HCEC 1CT (cell line): ENCODE data around the gene TBC1D2B.

ENCODE experiments used
- DNase-seq: peaks from one replicate; pipeline ENCODE4 v3.0.0-alpha.2; 2017

TBC1D2B gene

DNA sequence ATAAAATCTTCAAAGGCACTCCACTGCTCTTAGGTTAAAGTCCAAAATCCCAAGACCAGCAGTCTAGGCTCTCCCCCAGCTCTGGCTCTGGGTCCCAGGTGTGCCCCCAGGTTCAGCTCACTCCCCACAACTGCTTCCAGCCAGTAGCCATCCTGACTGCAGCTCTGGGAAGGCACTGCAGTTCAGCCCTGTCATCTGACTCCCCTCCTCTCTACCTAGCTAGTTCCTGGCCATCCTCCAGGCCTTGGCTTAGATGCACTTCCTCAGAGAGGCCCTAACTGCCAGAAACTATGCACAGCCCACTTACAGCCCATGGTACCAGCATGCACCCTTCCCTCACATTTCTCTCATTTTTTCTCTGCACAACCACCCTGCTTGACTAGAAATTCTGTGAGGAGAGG, 25.5 kb downstream of the TBC1D2B start:
- no peak for DNase-seq

DNA sequence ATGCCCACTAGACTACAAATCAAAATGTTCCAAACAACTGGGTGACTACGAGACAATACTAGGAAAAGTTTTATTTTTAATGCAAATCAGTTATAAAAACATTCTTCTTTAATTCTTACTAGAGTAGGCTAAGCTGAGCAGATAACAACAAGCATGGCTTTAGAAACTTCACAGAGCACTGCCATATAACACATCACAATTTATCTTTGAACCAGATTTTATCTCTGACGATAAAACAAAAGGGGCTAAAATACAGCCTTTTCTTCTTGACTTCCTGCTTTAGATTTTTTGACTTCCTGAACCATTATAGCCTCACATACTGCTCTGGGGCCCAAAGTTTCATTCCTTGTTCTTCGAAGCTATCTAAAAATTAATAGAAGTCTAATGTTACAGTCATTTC, 25.9 kb downstream of the TBC1D2B start:
- DNase-seq = no peak

DNA sequence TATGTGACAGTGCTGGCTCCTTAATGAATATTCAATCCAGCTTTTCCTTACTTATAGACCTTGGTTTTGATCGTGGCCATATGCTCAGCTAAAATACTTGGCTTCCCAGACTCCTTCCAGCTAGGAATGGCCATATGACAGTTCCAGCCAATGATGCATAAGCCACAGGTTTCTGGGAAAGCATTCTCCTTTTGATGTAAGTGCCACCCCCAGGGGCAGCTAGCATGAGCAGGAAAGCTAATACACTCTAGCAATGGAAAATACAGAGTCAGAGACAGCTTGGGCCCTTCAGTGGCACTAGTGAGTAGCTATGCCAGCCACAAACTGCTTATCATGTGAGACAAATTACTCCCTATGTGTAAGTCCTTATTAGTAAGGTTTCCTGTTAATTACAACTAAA, 26.7 kb downstream of the TBC1D2B start:
- no peak for DNase-seq

DNA sequence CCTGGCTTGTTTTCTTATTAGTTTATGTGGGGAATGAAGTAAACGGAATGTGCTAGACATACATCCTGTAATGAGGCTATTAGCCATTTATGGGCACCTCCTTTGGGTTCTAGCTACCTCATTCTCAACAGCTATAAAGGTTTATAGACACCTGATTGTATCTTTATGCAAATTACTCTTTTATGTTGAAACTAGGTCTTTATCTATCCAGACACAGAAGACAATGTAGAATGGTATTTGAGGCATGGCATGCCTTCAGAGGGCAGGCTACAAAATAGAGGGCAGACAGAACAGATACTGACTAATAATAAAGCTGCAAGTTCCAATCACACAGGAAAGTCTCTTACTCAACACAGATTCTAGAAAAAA, 27.1 kb downstream of the TBC1D2B start:
- no peak for DNase-seq

DNA sequence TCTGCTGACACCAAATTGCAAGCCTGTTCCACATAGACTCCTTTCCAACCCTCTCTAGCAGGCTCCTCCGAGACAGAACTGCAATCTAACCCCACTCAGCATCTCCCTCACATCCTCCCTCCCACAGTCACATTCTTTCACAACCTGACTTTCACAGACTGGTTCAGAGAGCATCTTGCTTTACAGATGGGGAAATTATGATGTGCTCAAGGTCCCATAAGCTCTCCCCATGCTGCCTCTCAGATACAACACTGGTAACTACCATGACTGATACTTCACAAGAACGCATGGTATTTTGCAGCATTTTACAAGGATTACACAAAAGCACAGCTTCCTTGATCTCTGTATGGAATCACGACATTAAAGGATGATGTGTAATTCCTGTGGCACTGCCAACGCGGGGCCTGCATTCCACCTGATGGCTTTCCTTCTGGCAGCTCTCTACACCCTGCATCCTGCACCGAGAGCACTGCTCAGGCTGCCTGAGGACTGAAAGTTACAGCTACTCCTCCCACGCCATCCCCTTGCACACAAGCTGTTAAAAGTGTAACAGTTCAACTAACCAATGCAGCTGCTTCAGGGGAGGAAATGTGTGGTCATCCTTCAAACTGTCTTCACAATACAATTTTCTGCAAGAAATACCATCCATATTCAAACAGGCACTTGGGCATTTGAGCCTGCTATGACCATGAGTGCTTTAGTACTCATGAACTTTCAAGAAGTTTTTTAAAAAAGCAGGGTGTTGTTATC, 27.6 kb downstream of the TBC1D2B start:
- no peak for DNase-seq

DNA sequence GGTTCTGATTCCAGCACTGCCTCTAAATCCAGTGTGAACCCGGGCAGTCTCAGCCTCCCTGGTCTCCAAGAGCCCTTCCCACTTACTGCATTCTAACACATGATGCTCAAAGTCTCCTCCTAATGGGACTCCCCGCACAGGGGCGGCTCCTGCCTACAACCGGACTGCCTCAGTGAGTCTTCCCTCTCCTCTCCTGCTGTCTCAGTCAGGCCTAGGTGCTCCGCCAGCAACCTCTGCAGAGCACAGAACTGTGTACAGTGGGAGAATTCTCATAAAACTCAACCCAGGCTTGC, 28.9 kb downstream of the TBC1D2B start:
- DNase-seq = no peak

DNA sequence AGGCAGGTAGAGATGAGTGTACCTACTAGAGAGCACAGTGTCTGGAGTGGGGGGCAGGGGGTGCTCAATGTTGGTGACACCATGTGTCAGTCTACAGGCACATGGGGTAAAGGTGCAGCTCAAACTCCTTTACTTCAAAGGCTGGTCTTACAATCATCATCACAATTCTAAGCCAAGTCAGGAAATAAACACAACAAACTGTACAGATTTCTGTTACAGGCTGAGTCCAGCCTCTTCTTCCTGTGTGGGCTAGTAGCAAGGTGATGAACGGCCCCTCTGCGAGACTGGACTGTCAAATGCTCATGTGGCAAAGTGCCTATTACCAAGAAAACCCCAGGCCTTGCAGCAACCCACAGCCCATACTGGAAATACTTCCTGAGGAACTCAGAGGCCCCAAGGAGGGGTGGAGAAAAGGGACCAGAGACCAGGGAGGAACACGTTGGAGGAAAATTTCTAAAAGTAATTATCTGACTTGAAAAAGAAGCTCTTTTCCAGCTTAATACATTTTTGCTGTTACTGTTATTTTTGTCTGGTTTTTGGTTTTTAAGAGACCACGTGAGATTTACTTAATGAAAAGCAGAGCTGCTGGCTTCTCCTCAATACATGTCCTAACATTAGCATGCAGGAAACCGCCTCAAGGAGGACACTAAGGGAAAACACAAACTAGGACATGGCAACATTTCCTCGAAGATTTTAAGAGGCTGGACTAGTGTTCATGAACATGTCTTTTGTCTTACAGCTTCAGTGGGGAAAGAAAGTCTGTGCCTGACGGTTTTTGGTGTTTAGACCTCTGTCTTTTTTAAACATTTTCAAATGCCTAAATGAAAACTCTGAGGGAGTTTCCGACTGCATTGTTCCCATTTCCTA, 29.5 kb downstream of the TBC1D2B start:
- no peak for DNase-seq

DNA sequence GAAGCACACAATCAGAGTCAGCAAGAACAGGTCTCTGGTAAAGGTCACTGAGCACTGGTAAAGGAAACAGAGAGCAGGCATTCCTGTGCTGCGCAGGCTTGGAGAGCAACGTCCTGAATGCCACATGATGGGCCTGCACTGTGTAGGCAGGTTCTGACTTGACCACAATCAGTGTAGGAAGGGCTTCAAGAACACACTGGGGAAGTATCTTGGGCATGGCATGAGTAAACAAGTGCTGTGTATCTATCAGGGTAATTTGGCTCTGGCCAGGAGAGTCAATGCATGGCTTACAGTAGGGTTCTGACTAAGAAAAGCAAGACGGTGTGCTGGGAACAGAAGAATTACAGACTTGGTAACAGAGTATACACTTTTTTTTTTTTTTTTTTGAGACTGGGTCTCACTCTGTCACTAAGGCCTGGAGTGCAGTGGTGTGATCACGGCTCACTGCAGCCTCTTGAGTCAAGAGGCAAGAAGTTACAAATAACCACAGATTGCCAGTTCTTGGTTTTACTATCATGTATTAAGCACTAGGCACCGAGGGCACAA, 30.6 kb downstream of the TBC1D2B start:
- DNase-seq = no peak

DNA sequence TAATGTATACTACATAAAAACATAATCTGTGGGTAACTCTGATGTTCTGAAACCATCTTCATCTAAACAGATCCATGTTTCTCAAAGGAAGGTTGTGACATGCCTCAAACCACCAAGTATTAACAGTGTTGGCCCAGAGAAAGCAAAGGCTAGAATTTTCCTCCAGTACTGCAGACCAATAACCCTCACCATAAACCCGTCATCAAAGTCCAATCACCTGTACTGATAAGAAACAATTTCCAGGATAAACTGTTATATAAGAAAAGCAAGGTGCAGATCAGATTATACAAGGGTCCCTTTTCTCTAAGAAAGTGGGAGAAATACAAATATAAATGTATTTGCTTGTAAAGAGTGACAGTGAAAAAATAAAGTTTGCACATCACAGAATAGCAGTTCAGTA, 32.3 kb downstream of the TBC1D2B start:
- DNase-seq = no peak

DNA sequence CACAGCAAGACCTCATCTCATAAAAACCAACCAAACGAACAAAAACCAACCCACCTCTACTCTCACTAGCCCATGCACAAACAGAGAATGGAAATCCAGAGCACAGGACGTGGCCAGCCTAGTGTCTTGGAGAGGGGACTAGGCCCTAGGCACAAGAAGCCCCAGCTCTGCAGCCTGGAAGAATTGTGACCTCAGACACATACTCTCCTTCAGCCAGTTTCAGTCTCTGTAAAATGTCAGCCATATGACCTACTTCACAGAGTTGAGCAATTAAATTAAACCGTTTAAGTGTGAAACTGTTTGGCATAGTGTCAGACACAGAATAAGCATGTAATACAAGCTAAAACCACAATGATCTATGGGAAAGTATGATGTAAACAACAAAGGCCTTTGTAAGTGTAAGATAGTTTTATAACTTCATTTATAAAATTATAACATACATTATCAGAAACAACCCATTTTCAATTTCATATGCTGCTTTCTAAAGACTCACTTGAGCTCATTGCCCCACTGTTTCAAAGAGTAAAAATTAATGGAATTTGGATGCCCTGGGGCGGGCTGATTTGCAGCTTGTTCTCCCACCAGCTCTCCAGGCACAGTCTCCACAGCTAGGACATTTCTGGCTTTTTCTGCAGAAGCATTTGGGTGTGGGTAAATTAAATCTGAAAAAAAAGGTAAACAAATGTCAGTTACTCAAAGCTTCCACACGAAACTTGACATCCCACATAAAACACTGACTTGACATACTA, 32.9 kb downstream of the TBC1D2B start:
- no peak for DNase-seq

DNA sequence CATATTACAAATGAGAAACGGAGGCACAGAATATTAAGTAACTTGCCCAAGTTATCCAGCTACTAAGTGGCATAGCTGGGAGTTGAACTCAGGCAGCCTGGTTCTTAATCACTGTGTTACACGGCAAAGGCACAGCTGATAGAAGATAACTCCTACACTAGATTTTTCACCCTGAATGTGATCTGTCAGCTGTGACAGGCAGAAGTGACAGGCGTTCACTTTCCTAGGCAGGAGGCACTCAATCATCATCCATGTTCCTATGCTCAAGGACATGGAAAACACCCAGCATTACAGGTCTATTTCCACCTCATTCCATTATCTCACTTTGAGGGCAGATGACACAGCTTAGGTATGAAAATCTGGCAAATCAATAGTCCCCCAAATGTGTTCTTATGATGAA, 35.6 kb downstream of the TBC1D2B start:
- DNase-seq = no peak

DNA sequence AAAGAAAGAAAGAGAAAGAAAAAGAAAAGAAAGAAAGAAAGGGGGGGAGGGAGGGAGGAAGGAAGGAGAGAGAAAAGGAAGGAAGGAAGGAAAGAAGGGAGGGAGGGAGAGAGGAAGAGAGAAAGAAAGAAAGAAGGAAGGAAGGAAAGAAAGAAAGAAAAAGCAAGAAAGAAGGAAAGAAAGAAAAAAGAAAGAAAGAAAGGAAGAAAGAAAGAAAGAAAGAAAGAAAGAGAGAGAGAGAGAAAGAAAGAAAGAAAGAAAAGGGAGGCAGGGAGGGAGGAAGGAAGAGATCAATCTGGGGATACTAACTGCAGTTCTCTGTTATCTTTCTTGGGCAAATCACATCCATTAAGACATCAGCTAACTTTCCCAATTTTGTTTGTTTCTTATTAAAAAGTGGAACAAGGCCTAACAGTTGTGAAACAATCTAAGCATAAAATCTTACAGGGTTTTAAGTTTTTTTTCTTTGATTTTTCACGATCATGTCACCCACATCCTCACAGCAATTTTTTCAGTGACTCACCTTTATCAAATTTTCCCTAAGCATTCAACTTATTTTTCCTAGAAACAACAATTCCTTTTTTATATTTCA, 36.8 kb downstream of the TBC1D2B start:
- no peak for DNase-seq

DNA sequence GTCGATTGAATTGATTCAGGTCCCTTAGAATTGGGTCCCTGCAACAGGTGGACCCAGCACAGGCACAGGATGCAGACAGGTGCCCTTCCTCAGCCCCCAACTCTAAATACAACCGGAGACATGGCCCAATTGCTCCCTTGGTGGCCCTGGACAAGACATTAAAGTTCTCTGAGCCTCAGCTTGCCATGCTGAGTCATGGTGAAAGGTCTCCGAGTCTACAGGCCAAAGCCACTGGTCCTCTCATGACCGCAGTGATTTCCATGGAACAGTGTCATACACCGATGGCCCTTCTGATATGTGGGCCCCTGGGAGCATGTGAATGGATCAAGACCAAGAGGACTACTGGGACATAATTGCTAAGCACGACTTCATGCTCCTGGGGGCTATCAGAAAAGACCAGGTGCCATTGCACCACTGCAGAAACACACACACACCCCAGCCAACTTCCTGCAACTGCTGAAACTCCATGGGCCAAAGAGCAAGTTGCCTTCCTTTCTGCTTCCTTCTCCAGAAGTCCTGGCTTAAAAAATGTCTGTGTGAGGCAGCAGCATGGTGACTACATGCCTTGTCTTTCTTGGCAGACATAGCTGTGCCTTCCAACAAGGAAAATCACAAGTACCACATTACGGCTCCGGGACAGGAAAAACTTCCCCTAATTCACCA, 38.8 kb downstream of the TBC1D2B start:
- no peak for DNase-seq

DNA sequence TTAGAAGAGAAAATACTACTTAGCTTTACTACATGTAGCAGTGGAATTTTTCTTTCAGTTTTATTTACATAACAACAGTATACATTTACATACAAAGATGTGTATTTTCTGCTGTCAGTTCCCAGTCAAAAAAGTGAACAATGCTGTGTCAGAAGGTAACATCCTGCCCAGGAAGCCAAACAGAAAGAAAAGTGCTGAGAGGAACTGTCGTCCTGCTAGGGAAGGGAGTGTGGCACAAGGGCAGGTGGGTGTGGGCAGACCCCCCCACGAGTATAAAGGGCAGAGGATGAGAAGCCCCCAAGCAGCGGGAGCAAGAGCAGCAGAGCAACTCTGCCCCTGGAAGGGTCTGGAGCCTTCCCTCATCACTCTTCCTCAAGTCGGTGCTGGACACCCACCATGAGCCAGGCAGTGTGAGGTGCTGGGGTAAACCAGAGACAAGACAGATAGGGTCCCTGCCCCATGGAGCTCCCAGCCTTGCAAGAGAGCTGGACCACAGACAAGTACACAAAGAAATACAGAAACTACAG, 39.7 kb downstream of the TBC1D2B start:
- DNase-seq = no peak

DNA sequence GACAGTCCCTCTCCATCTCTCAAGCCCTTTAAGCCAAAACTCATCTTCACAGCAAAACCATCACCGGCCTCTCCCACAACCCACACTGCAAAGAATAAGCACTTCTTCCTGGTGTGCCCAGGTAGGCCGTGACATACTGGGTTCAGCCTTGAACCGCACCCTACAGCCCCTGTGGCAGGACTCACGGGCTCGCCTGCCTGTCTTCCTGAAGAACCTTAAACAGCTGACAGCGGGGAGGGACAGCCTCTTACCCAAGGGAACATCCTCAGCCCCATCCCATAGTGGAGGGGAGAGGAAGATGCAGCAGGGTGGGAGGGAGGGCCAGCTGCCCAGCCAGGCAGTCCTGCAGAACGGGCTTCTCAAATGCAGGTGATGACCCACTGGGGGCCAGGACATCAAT, 40.2 kb downstream of the TBC1D2B start:
- no peak for DNase-seq

DNA sequence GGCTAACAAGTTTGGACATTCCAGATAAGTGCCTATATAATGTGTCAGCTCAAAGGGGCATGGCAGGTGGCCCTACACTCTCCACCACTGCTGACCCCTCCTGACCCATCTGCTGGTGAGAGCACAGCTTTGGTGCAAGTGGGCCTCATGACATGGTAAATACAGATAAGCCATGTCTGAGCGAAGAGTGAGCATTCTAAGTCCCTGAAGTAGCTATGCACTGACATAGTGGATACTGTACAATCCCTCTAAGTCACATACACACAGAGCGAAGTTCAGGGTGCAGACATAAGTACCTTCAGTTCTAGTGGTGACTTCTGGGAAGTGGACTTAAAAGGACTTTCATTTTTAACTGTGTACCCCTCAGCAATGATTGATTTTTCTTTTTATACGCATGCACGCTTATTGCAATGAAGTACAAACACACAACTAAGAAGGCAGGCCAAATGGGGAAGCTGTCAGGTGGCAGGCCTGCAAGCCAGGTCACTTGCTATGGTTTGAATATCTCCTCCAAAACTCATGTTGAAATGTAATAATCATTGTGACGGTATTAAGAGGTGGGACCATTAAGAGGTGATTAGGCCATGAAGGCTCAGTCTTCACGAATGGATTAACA, 41.5 kb downstream of the TBC1D2B start:
- no peak for DNase-seq

DNA sequence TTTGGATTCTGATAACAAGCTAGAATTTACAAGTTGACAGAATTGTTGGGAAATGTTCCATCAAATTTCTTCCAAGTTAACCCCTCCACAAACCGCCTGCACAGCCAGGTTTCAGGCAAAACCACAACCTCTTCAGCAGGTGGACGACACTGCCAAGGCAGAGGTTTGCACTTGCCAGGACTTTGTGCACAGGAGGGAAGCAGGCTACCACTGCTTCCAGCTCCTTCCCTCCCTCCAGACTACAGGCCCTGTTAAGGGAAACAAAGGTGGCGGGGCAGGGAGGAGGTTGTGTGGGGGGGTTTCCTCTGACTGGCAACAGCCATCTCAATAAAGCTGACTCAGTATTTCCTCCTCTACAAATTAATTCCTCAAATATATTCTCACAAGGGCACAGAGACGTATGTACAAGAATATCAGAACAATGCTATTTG, 42.2 kb downstream of the TBC1D2B start:
- no peak for DNase-seq

DNA sequence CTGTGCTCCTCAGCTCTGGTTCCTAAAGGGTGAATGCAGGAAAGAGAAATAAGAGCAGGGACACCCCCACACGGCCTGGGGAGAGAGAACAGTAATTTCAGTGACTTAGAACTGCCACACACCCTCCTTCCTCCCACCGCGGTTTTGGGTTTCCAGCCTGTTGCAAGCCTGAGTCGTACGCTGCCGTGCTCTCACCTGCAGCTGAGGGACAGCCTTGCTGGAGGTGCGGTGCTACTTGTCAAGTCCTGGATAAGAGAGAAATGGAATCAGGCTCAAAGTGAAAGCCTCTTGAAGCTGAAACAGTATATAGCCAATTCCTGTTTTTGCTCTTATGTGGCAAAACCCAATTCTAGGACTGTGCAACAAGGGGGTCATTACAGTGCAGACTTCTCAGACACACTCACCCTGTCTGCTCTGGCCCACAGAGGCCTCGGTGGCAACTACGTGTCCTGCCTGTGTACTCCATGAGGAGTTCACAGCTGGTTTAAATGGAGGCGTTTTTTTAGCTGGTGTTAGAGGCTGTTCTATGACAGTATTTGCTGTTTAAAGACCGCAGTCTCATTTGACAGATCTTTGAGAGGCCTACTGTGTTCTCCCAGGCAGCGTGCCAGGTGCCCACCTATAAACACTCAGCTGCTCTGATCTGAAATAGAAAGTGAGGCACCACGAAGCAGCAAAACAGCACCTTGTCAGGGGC, 42.9 kb downstream of the TBC1D2B start:
- DNase-seq = no peak

DNA sequence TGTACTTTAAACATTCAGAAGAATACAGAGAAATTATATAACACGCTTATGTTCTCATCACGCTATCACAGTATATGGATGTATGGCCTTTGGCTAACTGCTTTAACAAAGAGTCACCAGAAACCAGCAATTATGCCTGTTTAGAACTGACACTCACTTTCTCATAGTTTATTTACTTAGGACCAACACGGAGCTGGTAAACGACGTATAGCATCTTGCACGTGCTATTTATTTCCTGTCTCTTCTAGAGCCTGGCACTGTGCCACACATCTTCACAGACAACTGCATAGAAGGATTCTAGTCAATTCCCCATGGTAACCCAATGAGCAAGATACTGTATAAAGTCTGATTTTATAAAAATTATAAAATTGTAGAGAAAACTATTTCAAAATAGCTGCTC, 43.6 kb downstream of the TBC1D2B start:
- DNase-seq = no peak

DNA sequence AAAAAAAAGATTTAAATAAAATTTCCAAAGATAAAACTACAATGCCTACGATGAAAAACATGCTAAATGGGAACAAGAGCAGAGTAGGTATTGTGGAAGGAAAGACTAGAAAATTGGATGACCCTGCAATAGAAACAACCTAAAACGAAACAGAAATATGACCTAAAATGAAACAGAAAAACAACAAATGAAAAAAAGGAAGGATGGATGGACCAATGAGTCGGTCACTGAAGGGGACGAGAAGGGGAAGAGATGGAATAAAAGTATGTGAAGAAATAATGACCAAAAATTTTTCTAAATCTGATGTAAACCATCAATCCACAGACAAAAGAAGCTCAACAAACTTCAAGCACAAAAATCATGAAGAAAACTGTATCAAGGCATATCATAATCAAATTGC, 44.8 kb downstream of the TBC1D2B start:
- no peak for DNase-seq

DNA sequence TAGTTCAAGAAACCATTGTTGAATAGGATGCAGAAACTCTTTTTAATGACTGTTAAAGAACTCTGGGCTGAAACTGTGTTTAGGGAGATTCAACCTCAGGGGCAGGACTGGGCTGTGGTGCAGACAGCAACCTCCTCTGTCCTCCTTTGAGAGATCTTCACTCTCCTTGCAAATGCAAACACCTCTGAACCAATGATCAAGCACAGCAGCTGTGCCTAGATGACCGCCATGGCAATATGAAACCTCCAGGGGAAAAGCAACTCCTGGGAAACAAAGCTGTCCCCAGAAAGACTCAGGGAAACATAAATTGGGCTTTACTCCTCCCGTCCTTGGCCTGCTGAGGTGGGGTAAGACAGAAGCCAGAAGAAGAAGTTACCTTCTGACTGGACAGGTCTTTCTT, 52.6 kb downstream of the TBC1D2B start:
- DNase-seq = no peak
